Peyer's patch (tissue), 4 donors: ENCODE data around the gene MUC13. TPM values are rescaled to one million over a fixed set of nuclear protein-coding genes. Genes with fewer than 3 reads are reported as not detected.
A peak's percentile ranks its signal among the peaks of the same experiment; 100 is the strongest.

ENCODE experiments used
- DNase-seq, 3 donors: peaks; one replicate each; pipeline ENCODE4 v3.0.0-alpha.2; 2017 to 2019
- H3K27ac ChIP-seq, 4 donors: fragments of 200-600 bp; sonication (generic); one replicate each; pipeline ENCODE4 v1.5.1; 2016 to 2019
- H3K27me3 ChIP-seq, 2 donors: fragments of 200-600 bp; sonication (generic); one replicate each; pipeline ENCODE4 v1.5.1; 2019
- H3K36me3 ChIP-seq, 3 donors: fragments of 200-600 bp; sonication (generic); one replicate each; pipeline ENCODE4 v1.5.1; 2016 to 2019
- H3K4me1 ChIP-seq, 4 donors: fragments of 200-600 bp; sonication (generic); one replicate each; pipeline ENCODE4 v1.5.1; 2016 to 2019
- H3K4me3 ChIP-seq, 4 donors: fragments of 200-600 bp; sonication (generic); 1 replicate in 3 of 4; 2 replicates in 1 of 4; pipeline ENCODE4 v1.5.1; 2016 to 2019; ENCODE audit warnings: mild to moderate bottlenecking in 1 of 4
- H3K9me3 ChIP-seq, 4 donors: fragments of 200-600 bp; sonication (generic); one replicate each; pipeline ENCODE4 v1.5.1; 2016 to 2019; ENCODE audit warnings: mild to moderate bottlenecking in 1 of 4
- CTCF ChIP-seq, 6 experiments: fragments of 450-650 bp in 4 of 6; fragments of 200-600 bp in 2 of 6; sonication (generic) in 1 of 6; IDR thresholded peaks; one replicate each; pipeline ENCODE4 v1.5.1; 2017 to 2019; ENCODE audit warnings: antibody characterized with exemption in 6 of 6, mild to moderate bottlenecking in 3 of 6, moderate library complexity in 1 of 6
- POLR2A ChIP-seq, 2 donors: fragments of 450-650 bp; IDR thresholded peaks; one replicate each; pipeline ENCODE4 v1.5.1; 2017; ENCODE audit warnings: antibody characterized with exemption in 2 of 2, mild to moderate bottlenecking in 2 of 2, moderate library complexity in 2 of 2
- total RNA-seq, 4 donors: library from RNA; depleted of rRNA; stranded (reverse); fragments of >200 nt; gene quantifications; one replicate each; pipeline ENCODE4 v1.1.0, GENCODE V29; 2016

MUC13 gene
- total RNA-seq, 4 donors from 2014 or later, result 14.0 to 612 (median 512) TPM

- peak in 1 of 3 donors; percentile 61 for DNase-seq
- peak overlapping the region in 3 of 4 donors; percentile 13 to 65 (median 56) for H3K27ac ChIP-seq
- no peaks in the 10 kb centered on the region for H3K9me3 ChIP-seq
- H3K27me3 ChIP-seq, result no peaks in the 10 kb centered on the region
- peaks cover 0 to 41% (median 0%) of the 10 kb centered on the region in 4 donors for H3K4me1 ChIP-seq
- H3K4me3 ChIP-seq, result no peak overlapping the region
- H3K36me3 ChIP-seq, result peaks cover 0 to 4% (median 0%) of the 10 kb centered on the region in 3 donors
- TF ChIP-seq CTCF (IDR thresholded peaks at IDR 0.05) (no peak), POLR2A (IDR thresholded peaks at IDR 0.05) (peak in 1 of 2 donors; percentile 17)
Measured at GRCh38 chr3:124974691-124975090, 40.1 kb upstream of the MUC13 start.

GRCh38 chr3:124973290-124973689 is 38.7 kb upstream of the MUC13 start:
- Histone ChIP-seq H3K9me3 (no peaks in the 10 kb centered on the region), H3K36me3 (peaks cover 0 to 4% (median 0%) of the 10 kb centered on the region in 3 donors), H3K4me1 (peaks cover 0 to 52% (median 0%) of the 10 kb centered on the region in 4 donors), H3K27ac (peak overlapping the region in 3 of 4 donors; percentile 58 to 95 (median 65)), H3K4me3 (no peak overlapping the region), H3K27me3 (no peaks in the 10 kb centered on the region)
- DNase-seq, result no peak
- TF ChIP-seq CTCF (IDR thresholded peaks at IDR 0.05) (no peak), POLR2A (IDR thresholded peaks at IDR 0.05) (no peak)

- Histone ChIP-seq H3K27me3 (no peaks in the 10 kb centered on the region), H3K4me1 (peaks cover 0 to 52% (median 0%) of the 10 kb centered on the region in 4 donors), H3K27ac (peak overlapping the region in 3 of 4 donors; percentile 67 to 95 (median 89)), H3K4me3 (no peak overlapping the region), H3K9me3 (no peaks in the 10 kb centered on the region), H3K36me3 (peaks cover 0 to 4% (median 0%) of the 10 kb centered on the region in 3 donors)
- TF ChIP-seq CTCF (IDR thresholded peaks at IDR 0.05) (peak in 1 of 6 experiments; percentile 7), POLR2A (IDR thresholded peaks at IDR 0.05) (no peak)
- peak in 1 of 3 donors; percentile 79 for DNase-seq
Measured at GRCh38 chr3:124972457-124972856, 37.9 kb upstream of the MUC13 start.

DNA sequence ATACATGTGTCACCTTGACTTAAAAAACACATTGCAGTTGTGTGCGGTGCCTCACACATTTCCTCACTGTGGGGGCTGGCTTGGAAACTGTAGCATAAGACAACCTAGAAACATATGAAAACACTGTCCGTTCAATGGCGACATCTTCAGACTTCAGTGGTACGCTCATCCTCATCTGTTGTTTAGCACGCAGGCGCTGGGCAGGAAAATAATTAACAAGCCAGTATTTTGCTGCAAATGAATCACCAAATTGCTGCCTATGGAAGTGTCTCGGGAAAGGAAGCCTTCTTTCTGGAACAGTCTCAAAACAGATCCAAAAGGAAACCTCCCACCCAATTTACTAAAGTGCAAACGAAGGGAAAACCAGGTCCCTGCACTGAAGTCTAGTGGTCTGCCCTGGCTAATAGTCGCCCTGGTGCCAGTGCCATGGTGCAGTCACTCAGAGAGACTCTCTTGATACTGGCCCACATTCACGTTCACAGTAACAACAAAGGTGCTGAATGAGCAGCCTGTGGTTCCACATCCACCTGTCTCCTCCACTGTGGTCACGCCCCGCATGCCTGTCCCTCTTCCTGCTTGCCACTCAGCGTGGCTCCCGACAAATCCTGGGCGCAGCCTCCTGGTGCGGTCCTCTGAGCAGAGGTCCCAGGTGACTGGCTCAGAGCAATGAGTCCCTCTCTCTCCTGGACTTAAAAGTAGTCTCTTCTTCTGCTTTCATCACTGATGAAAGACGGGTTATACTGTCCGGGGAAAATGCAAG is 35.6 kb upstream of the MUC13 start:
- peaks cover 0 to 4% (median 0%) of the 10 kb centered on the region in 3 donors for H3K36me3 ChIP-seq
- no peaks in the 10 kb centered on the region for H3K9me3 ChIP-seq
- H3K27ac ChIP-seq, result peak overlapping the region in 2 of 4 donors; percentile 33 to 89
- H3K27me3 ChIP-seq, result no peaks in the 10 kb centered on the region
- peaks cover 0 to 60% (median 0%) of the 10 kb centered on the region in 4 donors for H3K4me1 ChIP-seq
- peak in 1 of 3 donors; percentile 76 for DNase-seq
- TF ChIP-seq CTCF (IDR thresholded peaks at IDR 0.05), result no peak
- TF ChIP-seq POLR2A (IDR thresholded peaks at IDR 0.05), result no peak
- no peak overlapping the region for H3K4me3 ChIP-seq

GRCh38 chr3:124969190-124969589 is 34.6 kb upstream of the MUC13 start:
- H3K27ac ChIP-seq, result peak overlapping the region in 1 of 4 donors; percentile 14
- H3K4me3 ChIP-seq, result no peak overlapping the region
- no peaks in the 10 kb centered on the region for H3K9me3 ChIP-seq
- no peak for DNase-seq
- H3K36me3 ChIP-seq, result peaks cover 0 to 4% (median 0%) of the 10 kb centered on the region in 3 donors
- TF ChIP-seq POLR2A (IDR thresholded peaks at IDR 0.05) (no peak), CTCF (IDR thresholded peaks at IDR 0.05) (no peak)
- peaks cover 0 to 65% (median 0%) of the 10 kb centered on the region in 4 donors for H3K4me1 ChIP-seq
- H3K27me3 ChIP-seq, result no peaks in the 10 kb centered on the region
